Fibroblast of skin of abdomen (primary cell): ENCODE measurements around the gene SRMS.
A peak's percentile ranks its signal among the peaks of the same experiment; 100 is the strongest.

Experiments
- DNase-seq: peaks from one replicate; pipeline ENCODE4 v3.0.0-alpha.2; 2013

The SRMS gene

DNA sequence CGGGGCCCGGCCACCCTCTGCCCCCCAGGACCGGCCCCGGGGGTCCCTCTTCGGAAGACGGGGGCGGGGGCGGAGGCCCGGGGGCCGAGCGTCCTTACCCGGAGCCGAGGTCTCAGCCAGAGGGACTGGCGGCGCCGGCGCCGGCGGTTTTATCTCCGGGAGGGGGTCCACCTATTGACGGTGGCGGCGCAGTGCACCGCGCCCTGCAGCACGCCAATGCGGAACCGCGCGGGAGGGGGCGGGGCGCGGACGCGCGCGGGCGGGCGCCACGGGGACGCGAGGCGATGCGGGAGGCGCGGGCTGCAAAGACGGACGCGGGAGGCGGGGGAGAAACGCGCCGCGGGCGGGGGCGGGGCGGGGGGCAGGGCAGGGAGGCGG lies 48.6 kb downstream of the SRMS start, which contains the start of gene EEF1A2:
Gene EEF1A2 (minus strand): TSS at position 124 of the 378 bp plus-strand sequence. CDS start 1,320 bp downstream, outside the sequence.
- DNase-seq = no peak

DNA sequence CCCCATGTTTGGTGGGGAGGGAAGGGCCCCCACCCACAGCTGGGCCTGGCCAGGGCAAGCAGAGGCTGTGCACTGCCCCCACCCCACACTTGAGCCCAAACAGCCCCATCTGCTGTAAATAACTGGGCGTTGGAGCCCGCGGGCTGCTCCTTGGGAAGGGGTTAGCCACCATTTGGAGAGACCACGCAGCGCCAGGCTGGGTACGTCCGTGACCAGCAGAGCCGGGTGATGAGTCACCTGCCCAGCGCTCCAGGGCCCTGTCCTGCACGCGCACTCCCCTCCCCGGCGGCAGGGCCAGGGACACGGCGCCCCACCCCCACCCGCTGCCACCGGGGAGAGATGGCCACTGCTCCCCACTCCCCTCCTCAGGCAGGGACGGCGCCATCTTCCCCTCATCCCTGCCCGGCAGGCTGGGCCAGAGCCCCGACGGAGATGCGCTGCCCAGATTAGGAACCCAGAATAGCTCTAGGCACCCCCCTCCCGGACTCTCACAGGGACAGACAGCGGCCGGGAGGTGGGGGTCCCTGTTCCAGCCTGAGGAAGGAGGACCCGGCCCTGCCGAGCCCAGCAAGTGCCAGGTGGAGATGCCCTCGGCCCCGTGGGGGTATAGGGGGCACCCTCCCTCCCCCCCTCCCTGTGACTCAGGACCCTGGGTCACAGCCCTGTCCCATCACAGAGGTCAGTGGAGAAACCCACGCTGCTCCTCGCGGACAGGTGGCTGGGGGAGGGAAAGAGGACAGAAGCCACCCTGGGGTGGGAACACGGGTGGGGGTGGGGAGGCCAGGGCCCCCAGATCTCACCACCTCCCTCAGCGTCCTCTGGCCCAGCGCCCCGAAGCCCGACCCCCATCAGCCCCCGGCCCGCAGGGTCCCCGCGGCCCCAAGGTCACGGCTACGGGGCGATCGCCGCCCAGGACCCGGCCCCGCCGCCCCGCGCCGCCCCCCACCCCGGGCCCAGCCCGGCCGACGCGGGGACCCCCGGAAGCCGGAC lies 49.3 kb downstream of the SRMS start:
- no peak for DNase-seq

DNA sequence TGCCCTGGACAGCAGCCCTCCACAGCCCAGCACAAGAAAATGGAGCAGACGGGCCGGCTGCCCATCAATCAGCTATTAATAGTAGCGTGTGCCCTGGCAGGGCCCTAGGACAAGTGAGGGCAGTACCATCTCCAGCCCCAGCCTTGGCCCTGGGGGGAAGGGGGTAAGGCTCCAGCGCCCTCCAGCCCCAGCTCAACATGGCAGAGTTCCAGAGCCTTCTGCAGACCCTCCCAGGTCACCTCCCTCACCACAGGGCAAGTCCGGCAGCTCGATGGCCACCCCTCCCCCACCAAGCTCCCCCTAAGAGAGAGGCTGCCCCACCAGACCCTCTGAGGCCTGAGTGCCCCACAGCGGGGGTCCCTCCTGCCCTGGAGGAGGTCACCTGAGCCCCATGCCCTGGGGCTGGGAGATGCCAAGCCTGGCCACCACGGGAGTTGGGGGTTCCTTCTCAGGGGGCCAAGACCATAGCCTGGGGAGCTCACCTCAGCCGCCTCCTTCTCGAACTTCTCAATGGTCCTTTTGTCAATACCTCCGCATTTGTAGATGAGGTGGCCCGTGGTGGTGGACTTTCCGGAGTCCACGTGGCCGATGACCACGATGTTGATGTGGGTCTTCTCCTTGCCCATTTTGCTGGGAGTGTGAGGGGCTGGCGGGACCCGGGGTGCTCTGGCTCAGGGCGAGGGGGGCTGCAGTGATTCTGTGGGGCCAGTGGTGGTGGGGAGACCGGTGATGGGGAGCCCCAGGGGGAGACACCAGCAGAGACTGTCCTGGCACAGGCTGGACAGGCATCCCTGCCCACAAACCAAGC lies 50.2 kb downstream of the SRMS start:
- DNase-seq = no peak

DNA sequence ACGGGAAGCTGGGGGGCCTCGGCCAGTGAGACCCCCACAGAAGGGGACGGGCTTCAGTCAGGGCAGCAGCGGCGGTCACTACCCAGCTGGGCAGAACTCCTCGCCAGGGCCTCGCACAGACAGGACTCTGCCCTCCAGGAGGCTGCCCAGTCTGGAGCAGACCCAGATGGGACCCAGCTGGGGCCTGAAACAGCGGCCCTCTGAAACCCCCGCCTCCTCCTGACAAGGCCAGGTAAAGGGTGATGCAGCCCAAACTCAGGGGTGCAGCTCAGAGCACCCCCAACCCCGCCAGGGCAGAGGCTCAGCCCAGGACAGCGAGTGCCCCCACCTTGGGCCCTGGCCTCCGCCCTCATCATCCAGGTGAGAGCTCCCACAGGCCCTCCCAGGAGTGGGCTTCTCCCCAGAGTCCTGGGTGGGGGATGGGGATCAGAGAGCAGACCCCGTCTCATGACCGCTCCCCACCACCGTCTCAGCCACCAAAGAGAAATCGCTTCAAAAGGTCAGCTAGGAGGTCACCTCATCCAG lies 50.9 kb downstream of the SRMS start:
- DNase-seq = no peak

DNA sequence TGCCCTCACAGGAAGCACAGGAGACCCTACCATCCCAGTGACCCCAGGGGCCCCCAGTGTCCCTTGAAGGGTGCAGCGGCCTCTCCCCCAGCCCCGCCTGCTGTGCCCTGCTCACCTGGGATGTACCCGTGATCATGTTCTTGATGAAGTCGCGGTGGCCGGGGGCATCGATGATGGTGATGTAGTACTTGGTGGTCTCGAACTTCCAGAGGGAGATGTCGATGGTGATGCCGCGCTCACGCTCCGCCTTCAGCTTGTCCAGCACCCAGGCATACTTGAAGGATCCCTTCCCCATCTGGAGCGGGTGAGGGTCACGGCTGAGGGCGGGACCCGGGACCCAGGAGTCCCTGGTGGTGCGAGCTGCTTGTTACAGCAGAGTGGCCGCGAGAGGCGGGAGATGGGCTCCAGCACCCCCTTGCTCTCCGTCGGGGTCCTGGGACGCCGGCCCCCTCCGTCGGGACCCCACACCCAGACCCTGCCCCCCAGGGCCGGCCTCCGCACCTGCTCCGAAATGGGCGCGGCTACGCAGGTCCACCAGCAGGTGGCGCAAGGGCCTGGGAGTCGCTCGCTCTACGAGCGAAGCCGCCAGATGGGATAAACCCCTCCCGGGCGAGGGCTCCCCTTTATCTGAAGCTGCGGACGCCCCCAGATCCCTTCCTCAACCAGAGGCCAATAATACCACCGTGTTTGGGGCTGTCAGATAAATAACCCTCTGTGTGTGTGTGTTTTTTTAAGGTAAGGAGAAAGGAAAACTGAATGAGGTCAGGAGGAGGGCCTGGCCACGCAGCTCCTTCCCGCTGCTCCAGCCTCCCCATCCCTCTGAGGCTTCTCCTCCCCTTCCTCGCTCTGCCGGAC lies 51.6 kb downstream of the SRMS start:
- peak; percentile 30 for DNase-seq

DNA sequence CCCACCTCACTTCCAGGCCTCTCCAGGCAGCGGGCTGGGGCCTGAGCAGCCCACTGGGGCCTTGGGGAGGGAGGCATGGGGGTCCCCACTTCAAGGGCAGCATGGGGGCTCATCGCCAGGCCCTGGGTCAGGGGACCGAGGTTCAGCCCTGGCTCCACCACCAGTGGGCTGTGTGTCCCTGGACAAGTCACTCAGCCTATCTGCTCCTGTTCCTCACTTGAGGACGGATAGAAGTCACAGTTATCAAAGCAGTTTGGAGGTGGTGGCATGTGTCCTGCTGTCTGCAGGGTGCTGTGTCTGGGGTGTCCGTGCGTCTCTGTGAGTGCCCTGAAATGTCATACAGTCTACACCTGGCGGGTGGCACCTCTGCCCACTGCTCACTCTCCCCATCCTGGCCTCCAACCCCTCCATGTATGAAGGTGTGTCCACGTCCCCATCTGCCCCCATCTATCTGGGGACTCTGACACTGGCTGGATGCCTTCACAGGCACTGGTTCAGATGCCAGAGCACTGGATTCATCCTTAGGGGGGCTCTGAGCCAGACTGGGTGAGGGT lies 52.3 kb downstream of the SRMS start:
- DNase-seq = no peak

DNA sequence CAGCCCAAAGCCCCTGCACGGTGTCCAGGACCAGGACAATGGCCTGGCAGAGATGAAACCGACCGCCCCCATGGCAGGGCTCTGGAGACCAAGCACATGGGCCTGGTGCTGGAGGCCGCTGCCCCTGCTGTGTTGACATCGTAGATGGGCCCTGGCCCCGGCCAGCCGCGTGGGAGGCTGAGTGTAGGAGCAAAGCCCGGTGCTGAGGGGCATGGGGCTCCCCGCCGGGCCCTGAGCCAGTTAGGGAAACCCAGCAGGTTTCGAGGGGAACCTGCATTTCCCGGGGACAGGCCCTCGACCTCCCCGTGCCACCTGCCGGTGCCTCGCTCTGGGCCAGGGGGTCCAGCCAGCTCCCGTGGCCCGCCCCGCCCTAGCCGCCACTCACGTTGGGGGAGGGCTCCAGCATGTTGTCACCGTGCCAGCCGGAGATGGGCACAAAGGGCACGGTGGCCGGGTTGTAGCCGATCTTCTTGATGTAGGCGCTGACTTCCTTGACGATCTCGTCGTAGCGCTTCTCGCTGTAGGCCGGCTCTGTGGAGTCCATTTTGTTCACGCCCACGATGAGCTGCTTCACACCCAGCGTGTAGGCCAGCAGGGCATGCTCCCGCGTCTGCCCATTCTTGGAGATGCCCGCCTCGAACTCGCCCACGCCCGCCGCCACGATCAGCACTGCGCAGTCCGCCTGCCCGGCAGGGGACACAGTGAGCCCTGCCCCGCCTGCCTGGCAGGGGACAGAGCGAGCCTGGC lies 53.0 kb downstream of the SRMS start:
- no peak for DNase-seq

DNA sequence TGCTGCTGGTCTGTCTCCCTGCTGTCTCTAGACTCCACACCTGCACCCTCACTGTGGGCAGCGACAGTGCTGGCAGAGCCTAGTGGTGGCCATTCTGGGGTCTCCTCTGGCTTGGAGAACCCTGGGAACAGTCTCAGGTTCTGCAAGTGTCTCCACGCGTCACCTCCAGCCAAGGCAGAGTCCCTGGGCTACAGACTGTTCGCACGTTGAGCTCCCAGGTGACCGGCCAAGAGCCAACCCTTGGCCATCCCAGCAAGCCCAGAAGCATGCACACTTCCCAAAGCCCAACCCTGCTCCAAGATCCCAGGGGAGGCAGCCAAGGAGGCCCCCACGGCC lies 53.5 kb downstream of the SRMS start:
- no peak for DNase-seq

DNA sequence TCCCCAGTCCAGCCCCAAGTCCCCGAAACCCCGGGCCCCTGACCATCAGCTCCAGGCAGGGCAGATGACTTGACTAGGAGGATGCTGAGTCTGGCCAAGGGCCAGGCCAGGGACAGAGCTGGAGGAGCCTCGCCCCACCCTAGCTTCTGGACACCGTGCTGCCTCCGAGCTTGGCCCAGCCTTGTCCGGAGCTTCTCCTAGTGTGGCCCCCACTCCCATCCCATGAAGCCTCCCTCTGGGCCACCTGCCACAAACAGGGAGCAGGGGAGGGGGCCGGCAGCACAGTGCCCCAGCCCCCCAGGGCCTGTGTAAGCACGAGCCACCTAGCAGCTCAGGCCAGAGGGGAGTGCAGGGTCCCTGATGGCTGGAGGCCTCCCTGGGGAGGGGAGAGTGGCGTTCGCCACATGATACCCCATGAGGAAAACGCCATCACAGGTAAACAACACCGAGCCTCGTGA lies 54.0 kb downstream of the SRMS start:
- DNase-seq = no peak

DNA sequence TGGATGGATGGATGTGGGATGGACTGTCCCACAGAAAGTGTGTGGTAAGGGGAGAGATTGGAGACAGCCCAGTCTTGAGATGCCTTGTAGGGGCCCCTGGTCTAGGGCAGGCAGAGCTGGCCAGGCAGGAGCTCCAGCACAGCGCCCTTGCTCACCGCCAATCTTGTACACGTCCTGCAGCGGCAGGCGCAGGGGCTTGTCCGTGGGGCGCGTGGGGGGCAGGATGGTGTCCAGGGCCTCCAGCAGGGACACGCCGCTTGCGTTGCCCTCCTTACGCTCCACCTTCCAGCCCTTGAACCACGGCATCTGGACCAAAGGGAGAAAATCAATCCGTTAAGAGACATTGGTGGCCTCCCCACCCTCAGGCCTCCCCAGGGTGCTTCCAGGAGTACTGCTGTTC lies 54.6 kb downstream of the SRMS start:
- no peak for DNase-seq

DNA sequence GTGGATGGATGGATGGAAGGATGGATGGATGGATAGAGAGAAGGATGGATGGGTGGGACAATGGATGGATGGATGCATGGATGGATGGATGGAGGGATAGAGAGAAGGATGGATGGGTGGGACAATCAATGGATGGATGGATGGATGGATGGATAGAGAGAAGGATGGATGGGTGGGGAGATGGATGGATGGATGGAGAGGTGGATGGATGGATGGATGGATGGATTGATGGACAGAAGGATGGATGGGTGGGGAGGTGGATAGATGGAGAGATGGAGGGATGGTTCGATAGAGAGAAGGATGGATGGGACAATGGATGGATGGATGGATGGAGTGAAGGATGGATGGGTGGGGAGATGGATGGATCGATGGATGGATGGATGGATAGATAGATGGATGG lies 55.0 kb downstream of the SRMS start:
- no peak for DNase-seq

DNA sequence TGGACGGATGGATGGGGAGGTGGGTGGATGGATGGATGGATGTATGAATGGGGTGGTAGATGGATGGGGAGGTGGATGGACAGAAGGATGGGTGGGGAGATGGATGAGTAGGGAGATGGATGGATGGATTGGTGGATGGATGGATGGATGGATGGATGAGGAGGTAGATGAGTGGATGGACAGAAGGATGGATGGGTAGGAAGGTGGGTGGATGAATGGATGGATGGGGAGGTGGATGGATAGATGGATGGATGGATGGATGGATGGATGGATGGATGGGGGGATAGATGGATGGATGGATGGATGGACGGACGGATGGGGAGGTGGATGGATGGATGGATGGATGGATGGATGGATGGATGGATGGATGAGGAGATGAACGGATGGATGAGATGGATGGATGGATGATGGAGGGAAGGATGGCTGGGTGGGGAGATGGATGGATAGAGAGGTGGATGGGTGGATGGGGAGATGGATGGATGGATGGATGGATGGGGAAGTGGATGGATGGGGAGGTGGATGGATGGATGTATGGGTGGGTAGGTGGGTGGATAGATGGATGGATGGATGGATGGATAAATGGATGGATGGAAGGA lies 55.8 kb downstream of the SRMS start:
- no peak for DNase-seq

DNA sequence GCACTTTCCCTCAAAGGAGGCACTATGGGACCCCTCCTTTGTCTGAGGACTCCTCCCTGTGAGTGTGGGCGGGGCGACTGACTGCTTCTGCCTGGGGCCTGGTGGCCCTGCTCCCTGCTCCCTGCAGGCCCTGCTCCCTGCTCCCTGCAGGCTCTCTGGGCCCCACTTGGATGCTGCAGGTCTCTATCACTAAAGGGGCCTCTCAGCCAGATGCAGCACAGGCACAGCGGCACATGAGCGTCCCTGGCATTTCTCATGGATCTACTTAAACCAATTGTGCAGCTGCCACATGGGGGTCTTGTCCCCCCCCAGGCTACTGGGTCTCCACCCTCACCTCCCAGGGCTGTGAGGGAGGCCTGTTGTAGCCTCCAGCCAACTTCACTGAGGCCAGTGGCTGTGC lies 56.5 kb downstream of the SRMS start:
- no peak for DNase-seq
